Fibroblast of skin of right quadriceps (primary cell): Measurements from ENCODE around the gene PTCD3.

Source experiments
- DNase-seq: peaks from one replicate; pipeline ENCODE4 v3.0.0-alpha.2; 2013

Gene PTCD3

DNA sequence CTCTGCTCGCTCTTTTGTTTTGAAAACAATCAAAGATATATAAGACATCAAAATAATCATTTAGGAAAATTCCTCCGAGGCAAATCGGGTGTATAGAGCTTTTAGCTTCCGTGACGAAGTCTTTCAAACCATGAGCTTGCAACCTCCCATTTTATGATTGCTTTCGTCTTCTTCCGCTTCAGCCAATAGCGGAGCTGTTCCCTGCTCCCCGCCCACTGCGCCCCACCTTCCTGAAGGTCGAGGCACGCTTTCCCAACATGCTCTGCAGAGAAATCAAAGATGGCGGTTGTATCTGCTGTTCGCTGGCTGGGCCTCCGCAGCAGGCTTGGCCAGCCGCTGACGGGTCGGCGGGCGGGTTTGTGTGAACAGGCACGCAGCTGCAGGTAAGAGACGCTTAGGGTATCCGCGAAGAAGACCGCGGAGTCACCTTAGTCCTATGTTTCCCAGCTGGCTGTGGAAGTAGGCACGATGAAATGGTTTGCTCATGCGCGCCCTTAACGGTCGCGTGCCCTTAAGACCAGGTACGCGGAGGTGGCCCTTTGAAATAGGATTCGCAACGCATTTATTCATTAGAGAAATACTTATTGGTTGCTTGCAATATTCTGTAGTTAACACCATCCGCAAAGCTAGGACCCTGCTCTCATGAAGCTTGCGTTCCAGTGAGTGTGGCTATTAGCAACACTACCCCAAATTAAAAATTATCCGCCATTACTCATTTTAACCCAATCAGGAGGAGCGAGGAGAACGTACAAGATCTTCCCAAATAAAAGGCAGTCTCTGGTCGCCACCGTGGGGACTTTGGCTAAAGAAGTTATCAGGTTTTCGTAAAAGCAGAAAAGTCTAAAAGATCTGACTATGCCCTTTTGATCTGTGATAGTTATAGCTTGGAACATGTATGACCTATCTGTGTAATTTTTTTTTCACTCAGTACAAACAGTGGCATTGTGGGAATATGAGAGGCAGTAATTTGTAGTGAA lies at the start of gene PTCD3:
Gene PTCD3, plus strand, starts transcription at position 267 of the 977 bp plus-strand sequence. Its CDS starts 13 bp downstream, at position 280.
- peak; percentile 93 for DNase-seq

DNA sequence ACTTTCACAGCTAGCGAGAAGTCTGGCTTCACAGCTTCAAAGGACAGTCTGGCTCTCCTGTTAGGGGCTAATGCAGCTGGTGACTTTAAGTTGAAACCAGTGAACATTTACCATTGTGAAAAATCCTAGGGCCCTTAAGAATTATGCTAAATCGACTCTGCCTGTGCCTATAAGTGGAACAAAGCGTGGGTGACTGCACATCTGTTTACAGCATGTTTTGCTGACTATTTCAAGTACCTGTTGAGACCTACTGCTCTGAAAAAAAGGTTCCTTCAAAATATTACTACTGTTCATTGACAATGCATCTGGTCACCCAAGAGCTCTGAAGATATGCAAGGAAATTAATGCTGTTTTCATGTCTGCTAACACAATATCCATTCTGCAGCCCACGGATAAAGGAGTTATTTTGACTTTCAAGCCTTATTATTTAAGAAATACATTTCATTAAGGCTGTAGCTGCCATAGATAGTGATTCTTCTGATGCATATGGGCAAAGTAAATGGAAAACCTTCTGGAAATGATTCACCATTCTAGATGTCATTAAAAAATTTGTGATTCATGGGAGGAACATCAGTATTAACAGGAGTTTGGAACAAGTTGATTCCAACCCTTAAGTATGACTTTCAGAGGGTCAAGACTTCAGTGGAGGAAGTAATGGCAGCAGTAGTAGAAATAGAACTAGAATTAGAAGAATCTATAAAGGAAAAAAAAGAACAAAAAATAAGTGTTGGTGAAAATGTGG lies 49.3 kb upstream of the PTCD3 start:
- DNase-seq = no peak

DNA sequence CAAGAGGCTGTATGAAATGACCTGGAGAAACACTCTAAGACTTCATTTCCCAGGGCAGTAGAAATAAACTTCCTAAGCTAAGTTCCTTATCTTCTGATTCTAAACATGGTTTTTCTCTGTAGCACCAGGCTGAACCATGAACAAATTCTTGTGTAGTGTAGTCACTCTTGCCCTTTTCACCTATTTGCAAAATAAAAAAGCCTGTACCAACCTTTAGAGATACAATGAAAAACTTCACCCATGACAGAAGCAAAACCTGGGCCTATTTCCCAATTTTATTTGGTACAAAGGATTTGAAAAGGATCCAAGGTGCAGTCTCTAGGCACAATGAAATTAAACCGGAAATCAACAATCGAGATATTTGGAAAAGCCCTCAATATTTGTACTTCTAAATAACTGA lies 44.0 kb upstream of the PTCD3 start:
- no peak for DNase-seq

DNA sequence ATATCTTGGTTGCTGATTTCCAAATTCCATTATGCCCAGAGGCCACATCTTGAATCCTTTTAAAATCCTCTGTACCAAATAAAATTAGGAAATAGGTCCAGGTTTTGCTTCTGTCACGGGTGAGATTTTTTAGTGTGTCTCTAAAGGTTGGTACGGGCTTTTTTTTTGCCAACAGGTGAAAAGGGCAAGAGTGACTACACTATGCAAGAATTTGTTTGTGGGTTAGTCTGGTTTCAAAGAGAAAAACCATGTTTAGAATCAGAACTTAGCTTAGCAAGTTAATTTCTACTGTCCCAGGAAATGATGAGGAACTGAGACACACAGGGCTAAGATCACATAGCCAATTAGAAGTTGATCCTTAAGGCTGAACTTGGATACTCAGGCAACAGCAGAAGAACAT lies 42.0 kb upstream of the PTCD3 start:
- no peak for DNase-seq

DNA sequence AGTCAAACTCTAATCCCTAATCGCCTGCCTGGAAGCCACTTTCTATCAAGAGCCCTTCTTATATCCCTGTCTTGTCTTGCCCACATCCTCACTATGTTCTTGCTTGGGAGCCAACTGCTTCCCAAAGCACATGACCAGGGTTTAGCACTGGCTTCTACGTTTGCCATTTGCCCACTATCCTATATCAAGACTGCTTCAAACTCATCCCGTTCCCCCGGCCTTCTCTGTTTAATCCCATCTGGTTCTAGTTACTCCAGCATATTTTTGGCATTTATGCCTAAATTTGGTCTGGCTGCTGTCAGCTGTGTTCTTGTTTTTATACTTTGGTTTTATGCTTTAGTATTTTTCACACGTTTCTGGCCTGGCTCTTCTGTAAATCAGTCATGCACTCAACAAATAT lies 40.5 kb upstream of the PTCD3 start:
- peak; percentile 90 for DNase-seq

DNA sequence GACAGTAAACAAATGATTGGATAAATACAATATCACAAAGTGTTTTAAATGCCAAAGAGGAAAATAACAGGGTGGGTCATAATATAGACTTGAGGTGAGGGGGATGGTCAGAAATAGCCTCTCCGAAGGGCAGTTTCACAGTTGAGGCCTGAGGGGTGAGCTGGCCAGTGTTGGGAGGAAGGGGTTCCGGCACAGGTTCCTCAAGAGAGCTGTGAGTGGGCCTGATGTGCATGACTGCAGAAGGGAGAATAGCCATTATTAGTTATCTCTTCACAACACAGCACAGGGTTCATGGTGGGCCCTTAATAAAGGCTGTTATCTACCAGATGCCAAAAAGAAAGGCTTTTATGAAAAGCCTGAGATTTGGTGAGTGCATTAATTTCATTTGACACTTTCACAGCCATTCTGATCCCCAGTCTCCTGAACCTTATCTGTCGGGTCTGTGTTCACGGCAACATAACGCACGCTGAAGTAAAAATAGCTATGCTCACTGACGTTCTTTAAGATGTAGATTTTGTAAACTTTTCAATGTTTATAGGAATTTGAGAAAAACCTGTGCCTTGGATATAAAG lies 39.9 kb upstream of the PTCD3 start:
- no peak for DNase-seq

DNA sequence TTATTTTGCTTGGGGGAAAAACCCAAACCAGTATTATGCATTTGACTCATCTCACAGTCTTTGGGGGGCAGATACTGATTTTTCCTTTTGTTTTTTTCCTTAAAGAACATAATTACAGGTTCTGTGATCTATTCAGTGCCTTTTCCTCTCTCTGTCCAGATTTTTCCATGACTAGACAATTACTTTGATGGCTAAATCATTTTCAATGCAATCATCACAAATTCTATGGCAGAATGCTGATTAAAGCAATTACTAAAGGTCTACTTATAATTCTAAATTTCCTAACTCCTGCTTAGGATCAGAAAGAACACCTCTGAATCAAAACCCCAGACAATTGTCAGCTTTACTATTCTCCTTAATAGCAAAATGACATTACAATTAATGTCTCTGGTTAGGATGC lies 39.1 kb upstream of the PTCD3 start:
- DNase-seq = no peak

DNA sequence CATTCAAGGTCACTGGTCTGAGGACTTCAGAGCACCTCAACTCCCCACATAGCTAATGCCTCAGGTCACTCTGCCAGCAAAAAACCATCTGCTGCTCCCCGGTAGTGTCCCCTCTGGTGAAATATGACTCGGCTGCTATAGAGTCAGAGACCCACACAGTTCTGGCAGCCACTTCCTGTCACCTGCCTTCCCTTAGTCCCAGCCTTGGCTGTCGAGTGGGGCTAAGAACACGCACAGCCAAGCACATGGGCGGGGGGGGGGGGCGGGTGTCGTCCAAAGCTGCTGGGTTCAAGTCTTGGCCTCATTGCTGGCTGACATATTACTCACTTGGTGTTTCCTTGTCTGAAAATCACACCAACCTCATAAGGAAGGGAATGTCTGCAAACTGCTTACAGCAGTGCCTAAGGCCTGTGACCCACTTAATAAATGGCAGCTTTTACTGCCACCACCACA lies 37.9 kb upstream of the PTCD3 start:
- no peak for DNase-seq

DNA sequence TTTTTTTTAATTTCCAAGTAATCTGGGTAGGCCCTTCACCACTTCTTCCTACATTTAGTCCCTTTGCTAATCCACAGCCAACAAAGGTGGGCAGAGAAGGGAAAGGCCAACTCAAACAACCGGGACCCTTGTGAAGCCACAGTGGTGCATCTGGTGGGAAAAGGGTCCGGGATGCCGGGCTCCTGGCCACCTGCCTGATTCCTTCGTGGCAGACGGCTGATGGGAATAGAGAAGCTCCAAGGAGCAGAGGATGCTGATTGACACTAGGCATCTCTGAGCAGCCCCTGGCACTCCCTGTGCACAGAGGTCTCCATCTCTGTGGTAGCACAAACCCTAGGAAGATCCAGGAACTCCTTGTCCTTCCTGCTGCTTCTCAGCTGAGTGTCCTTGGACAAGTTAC lies 37.4 kb upstream of the PTCD3 start:
- no peak for DNase-seq

DNA sequence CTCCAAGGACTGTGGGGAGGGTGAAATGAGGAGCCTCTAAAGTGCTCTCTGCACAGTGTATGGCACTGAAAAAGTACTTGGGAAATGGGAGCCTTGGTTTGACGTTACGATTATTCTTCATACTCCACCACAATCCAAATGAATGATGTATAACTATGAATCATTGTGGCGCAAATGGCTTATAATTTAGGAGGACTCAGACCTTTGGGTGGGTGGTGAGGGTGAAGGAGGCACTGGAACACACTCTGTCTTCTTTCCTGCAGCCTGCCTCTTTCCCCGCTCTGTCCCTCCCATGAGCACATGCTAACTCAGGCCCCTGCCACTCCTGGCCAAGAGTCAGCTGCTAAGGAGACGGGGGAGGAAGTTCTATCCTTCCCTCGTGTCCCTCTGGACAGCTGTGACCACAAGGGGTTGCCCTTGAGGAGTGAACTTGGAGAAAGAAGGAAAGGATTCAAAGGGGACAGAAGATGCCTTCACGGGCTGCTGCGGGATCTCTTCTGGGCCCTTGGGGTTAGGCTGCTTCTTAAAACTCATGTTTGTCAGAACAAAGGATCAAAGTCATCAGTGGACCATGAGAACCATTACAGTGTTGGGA lies 36.8 kb upstream of the PTCD3 start:
- DNase-seq = no peak

DNA sequence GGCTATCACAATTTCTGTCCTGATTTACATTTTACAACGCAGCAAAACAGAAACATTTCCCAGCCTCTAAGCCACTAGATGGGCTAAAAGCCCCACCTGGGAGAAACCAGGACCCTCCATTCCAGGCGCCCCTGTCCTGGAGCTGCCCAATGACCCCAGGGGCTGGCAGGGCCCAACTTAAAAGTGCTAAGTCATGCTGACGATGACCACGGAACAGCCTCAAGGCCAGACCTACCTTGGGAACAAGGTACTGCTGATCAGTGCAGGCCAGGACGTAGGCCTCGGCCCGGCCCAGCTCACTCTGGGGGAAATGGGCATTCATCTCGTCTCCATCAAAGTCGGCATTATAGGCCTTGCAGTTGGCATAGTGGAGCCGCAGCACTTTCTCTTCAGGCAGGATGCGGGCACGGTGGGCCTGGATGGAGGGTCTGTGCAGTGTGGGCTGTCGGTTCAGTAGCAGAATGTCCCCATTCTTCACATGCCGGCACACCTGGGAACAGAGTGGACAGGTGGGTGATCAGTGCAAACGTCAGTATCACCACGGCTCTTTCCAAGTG lies 36.2 kb upstream of the PTCD3 start:
- DNase-seq = no peak

DNA sequence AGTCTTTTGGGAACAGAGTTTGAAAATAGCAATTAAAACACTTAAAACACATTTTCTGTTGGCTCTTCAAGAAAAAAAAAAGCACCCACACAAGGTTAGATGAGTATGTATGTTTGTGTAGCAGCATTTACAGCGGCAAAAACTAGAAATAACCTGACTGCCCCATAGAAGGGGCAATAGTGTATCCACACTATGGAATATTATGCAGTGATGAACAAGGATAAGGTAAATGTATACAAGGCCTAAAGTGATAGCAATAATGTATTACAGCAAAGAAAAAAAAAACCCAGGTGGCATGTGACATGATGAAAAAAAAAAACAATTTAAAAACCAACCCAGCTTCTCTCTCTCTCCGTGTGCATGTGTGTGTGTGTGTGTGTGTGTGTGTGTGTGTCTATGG lies 35.2 kb upstream of the PTCD3 start:
- no peak for DNase-seq

DNA sequence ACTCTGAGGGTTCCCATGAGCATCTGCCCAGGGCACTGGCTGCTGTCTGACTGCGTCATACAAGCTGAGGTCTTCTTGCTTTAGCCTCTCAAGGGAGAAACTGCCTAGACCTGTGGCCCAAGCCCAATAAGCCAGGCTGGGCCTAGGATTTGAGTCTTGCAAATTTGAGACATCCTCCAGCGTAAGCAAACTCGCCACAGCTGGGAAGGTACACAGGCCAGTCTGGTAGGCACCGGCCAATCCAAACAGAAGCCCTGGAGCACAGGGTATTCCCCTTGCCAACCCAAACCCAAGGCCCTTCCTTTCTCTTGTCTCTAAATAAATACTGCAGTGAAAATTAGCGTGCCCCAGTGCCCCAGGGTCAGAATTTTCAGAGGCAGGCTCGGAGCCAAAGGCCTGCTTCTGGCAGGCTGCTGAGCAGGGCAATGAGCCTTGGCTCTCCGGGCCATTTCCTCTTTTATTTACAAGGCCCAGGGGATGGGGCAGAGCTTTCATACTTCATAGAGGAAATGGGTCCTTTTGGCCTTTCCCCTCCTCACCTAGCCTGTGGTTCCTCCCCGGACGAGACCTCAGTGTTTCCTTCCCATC lies 33.7 kb upstream of the PTCD3 start:
- no peak for DNase-seq

DNA sequence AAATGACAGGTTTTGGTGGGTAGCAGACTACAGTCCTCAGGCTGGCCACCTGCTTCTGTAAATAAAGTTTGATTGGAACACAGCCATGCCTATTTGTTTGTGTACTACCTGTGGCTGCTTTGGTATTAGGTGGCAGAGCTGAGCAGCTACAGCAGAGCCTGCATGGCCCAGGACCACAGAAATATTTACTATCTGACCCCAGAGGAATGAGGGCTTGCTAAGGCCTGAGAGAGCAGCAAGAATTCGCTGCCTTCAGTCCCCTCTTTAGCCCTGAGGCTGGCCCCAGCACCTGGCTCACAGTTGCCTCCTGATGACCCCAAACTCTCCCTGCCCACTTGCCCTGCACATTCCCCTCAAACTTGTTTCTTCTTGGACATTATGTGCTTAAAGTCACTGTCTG lies 32.8 kb upstream of the PTCD3 start:
- no peak for DNase-seq

DNA sequence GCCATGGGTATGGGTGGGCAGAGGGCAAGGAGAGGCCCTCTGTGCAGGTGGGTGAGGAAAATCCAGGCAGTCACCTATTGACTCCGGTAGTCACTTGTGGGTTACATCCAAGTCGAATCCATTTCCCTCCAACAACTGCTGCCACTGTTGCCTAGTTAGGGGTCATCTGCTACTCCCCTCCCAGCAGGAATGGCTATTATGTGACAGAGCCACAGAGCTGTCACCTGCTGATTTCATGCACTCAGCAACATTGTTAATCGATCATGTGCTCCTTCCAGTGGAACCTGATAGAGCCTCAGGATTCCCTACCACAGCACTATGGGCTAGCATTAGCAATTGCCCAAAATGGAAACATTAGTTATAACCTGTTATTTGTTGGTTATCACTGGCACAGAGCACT lies 31.8 kb upstream of the PTCD3 start:
- no peak for DNase-seq

DNA sequence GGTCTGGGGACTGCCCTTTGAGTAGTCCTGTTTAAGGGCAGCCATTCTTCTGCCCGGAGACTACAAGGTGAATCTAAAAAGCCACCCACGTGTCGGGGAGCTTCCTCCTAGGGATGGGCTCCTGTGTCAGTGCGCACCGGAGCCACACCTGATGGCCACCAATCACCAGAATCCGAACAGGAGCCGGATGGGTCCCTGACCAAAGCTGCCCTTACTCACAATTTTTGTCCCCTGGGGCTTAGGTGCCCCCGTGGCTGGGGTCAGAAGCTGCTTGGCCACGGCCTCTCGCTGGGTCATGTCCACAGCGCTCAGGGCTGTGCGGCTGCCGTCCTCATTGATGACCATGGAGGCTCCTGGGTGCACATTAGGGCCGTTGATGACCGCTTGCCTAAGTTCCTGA lies 31.2 kb upstream of the PTCD3 start:
- no peak for DNase-seq

DNA sequence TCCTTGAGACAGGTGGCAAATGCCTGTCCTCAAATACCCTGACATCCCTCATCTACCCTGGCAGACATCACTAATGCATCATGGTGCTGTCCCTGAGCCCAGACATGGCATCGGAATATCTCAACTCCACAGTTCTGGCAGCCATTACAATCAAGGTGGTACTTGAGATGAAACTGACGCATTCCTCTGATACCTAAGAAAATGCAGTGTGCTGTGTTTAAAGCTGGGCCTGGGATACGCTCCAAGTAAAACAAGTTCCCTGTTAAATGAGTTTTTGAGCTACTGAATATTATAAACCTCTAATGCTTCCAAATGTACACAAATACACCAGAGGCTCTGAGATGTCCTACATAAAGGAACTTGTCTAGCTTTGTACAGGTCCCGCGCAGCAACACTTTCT lies 30.1 kb upstream of the PTCD3 start:
- no peak for DNase-seq

DNA sequence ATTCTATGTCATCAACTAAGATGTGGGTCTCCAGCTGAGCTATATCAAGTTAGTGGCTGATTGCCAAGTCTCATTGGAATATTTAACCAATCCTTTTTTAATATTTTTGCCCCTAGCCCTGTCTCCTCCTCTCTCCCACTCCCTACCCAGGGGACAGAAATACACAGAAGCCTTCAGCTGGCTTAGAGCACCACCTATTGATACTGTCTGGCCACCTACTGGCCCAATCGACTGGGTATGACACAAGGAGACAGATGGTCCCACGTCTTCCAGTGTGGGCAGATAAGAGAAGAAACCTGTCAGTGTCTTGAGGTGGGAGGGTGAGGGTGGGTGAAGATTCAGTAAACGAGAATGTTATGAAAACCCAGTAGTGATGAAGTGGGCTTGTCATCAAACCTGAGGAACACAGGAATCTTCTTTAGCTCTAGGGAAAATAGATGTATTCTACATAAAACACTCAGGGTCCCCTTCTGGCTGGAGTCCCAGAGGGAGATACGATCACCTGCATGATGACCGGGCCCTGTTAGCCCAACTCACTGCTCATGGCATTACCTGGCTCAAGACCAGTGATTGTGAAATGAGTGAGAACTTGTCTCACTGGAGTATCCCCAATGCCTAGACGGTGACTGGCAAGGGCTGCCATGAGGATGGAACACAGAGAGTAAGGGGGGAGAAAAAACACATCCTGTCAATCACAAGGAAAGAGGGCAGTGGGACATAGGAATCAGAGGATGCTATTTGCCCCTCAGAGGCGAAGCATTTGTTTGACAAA lies 27.1 kb upstream of the PTCD3 start:
- DNase-seq = peak; percentile 56

DNA sequence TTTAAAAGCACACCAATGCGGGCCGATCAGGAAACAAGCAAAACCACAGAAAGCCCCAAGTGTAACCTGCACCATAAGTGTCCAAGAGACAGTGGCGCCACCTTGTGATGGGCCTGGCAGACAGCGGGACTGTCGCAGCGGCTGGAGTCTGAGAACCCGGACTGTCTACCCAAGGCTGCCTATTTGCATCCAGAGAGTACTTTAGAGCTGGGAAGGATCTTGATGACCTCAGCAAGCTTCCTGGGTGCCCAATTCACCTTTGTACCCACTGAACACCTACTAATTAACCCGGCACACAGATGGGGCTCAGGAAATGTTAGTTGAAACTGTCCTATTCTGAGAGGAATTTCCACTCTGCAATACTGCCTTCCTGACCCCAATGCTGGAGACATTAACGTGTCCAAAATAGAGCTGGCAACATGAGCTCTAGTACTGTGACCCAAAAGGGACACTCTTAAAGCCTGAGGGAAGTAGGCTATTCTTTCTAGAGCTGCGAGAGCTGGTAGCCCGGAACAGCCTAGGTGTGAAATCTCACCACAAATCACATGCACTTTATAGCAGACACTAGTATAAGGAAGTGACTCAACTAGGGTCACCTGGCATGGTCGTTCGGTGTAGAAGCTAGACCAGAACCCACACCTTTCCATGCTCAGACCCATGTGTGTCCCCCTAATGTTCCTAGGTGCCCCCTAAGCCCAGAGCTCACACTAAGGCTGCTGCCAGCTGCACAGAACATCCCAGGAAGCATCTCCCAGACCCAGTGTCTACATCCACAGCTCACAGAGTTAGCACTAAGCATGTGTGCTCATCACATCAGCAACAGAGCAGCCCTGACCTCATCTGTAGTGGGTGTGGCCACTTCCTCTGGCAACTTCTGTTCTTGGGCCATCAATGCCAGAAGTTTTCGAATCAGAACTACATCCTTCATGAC lies 25.8 kb upstream of the PTCD3 start:
- DNase-seq = peak; percentile 63

DNA sequence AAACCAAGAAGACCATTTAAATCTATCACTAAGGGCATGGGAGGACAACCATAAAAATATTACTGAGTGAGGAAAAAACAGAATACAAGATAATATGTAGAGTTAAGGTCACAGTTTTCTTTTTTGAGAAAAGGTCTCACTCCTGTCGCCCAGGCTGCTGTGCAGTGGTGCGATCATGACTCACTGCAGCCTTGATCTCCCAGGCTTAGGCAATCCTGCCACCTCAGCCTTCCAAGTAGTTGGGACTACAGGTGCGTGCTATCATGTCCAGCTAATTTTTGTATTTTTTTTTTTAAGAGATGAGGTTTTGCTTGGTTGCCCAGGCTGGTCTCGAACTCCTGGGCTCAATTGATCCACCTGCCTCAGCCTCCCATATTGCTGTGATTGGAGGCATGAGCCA lies 24.3 kb upstream of the PTCD3 start:
- no peak for DNase-seq

DNA sequence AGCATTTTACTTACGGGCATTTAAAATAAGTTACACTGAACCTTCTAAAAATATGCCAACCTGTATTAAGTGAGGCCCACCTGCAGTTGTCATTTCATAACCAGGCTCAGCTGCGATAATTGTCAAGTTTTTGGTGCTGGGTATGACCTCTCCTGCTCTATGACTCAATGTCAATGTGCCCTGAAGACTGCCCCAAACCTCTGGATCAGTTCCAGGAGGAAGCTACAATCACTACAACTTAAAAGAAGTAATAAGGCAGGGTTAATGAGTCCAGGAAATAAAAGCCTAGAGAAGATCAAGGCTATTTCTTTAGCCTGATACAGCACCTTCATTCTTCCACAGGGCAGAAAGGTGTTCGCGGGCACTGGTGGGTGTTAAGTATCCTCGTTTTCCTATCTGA lies 23.3 kb upstream of the PTCD3 start:
- no peak for DNase-seq
